Endometrial microvascular endothelial cells (primary cell): Measurements from ENCODE around the gene PIKFYVE. TPM values are rescaled to one million over a fixed set of nuclear protein-coding genes. Genes with fewer than 3 reads are reported as not detected.

ENCODE experiments used
- in situ Hi-C: cut with HindIII; loops from 2 replicates; pipeline ENCODE4 v1.10.0; 2017; ENCODE audit warnings: low sequenced_read_pairs, low pct_unique_long_range_greater_than_20kb; ENCODE audit errors: inconsistent ontology term
- total RNA-seq: library from RNA; depleted of rRNA; stranded (reverse); fragments of >200 nt; gene quantifications from one replicate; pipeline ENCODE4 v1.2.3, GENCODE V29; 2015; ENCODE audit errors: inconsistent ontology term

Gene PIKFYVE
- total RNA-seq, 1 donor from 2014 or later = 12.4 TPM

DNA sequence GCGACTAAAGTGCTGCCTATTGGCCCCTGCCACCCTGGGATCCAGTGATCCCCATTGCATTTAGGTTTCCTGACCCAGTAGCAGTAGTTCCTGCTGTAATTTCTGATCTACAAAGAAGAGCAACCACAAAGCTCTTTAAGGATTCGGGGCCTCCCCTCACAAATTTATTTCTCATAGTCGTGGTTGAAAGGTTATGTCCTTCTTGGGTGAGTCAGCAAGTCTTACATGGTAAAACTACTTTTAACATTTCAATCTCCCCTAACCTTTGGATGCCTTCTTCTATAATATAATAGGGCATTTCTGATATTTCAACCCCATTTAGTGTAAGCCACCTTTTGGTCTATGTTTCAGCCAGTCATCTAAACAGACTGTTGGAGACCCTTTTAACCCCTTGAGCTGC, 14.9 kb downstream of the PIKFYVE start:
- in situ Hi-C loops = no loop called here

DNA sequence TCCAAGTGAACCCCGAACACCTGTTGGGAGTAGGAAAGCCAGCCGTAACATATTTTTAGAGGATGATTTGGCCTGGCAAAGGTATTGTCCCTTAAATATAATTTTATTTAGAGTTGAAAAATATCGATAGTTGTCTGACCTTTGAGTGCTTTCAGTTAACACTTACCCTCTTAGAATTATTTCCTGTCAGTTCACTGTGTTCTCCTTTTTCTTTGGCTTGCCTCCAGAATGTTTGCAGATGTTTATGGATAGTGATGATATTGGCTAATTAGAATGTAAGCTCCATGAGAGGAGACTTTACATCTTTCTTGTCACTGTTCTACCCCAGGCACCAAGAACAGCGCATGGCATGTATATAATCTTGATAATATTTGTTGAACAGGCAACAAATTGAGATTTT, 19.8 kb downstream of the PIKFYVE start:
- in situ Hi-C loops = no loop called here

DNA sequence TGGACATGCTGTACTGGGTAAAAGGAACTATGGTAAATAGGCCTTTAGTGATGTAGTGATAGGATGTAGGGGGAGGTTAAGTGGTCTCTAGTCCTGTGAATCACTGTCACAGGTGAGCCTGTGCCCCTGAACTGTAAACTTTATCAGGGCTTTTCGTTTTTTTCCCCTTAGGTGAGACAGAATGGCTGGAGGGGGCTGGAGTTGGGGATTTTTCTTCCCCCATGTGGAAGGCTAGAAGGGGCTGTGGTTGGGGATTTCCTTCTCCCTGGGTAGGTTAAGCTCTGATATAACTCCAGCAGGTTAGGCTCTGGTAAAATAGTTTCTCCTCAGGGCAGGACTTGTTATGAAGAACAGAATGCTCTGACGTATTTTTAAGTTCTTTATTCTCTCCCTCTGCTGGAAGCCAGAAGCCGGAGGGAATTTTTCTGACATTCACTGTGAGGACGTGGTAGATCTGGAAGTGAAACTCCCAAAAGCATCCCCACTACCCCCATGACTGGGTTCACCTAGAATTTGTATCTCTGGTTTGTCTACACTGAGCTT, 28.5 kb downstream of the PIKFYVE start:
- in situ Hi-C loops = no loop called here

DNA sequence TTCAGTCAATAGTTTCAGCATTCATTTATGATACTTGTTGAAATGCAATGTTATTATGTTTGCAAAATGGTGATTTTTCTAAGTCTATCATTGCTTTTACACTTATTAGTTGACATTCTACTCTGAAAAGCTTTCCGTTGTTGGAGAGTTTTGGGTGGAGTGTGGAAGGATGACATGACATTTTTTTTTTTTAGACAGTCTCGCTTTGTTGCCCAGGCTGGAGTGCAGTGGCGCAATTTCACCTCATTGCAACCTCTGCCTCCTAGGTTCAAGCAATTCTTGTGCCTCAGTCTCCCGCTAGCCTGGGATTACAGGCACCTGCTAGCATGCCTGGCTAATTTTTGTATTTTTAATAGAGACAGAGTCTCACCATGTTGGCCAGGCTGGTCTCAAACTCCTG, 29.8 kb downstream of the PIKFYVE start:
- in situ Hi-C loops = no loop called here

DNA sequence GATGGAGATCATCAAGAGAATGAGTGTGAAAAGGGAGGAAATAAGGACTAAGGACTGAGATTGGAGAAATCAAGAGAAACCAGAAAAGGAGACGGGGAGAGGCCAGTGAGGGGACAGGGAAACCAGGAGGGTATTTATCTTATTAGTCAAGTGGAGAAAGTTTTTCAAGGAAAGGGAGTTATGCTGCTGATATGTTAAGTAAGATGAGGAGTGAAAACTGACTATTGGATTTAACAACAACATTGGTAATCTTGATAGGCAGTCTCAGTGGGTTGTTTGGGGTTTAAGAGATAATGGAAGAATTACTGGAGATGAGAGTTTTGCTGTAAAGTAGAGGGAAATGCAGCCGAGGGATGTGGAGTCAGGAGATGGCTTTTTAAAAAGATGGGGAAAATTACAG, 30.6 kb downstream of the PIKFYVE start:
- in situ Hi-C loops = no loop called here

DNA sequence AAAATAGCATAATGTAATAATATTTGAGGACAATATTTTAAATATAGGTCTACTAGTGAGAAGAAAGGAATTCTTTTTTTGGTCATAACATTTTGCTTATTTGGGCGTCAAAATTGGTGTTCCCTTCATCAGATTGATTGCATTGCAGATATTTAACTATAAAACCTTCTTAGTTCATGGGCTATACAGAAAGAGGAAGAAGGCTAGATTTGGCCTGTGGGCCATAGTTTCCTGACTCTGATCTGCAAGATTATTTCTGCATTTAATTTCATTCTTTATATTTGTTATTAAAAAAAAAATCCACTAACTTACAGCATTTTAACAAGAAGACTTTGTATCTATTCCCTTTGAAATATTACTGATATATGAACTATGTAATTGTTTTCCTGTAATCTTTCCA, 31.9 kb downstream of the PIKFYVE start:
- in situ Hi-C loops = no loop called here

DNA sequence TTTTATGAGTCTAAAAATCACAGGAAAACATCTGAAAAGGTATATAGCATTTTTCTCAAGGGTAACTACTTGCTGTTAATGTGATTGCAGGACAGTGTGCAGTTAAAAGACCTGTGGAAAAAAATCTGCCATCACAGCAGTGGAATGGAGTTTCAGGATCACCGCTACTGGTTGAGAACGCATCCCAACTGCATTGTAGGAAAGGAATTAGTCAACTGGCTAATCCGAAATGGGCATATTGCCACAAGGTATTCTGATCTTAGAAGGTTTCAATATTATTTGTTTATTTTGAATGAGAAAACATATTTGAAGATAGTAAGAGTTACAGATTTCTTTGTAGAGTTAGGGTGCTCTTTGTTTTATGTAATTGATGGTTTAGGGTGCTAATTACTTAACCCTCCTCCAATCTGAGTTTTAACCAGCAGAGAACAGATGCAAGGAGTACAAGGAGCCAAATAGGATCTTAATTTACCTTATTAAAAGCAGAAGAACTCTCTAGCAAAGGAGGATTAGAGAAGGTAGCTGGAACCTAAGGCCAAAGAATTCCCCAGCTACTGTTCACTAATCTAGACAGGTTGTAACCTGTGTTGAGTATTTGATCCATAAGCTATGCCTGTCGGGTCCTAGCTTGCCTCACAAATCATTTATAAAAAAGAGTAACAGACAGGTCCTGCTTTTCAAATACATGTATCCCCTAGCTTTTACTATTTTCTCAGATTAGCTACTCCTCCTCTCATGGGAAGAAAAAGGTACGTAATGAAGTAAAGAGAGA, 35.0 kb downstream of the PIKFYVE start:
- in situ Hi-C loops = no loop called here

DNA sequence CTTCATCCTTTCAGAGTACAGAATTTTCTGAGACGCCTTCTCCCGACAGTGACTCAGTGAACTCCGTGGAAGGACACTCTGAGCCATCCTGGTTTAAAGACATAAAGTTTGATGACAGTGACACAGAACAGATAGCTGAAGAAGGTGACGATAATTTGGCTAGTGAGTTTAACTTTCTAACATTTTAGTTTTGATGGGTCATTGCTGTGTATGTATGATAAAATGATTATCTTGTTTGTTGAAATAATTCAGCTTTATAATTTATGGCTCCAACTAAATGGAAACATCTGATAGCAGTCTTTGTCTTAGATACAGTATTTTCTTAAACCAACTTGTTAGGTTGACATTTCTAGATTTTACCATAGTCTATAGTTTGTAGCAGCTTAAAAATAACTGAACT, 38.1 kb downstream of the PIKFYVE start:
- in situ Hi-C loops = no loop called here

DNA sequence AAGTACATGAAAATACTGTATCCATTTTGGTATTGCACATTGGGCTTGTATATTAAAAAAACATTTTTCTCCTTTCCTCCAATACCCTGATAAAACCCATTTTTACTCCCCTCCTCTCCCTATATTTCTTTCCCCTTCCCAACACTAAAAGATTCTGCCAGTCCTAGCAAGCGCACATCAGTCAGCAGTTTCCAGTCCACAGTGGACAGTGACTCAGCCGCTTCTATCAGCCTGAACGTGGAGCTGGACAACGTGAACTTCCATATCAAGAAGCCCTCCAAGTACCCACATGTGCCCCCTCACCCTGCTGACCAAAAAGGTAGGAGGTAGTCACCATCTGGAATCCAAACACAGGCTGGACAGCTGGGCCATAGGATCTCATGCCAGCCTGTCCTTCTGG, 38.6 kb downstream of the PIKFYVE start:
- in situ Hi-C loops = no loop called here

DNA sequence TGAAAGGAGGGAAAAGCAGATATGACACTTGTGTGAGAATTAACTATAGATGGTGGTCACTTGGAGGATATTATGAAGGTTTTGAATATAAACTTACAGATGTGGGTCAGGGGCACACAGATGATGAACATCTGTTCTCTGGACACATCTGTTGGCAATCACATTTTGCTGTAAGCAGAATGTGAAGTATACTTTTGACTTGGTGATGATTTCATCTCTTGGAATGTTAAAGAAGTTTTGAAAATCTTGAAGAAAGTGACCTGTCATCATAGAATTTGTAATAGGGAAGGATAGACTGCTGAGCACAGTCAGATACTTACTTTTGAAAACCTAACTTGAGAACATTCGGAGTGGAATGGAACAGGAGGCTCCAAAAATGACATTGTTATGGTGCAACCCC, 40.2 kb downstream of the PIKFYVE start:
- in situ Hi-C loops = no loop called here

DNA sequence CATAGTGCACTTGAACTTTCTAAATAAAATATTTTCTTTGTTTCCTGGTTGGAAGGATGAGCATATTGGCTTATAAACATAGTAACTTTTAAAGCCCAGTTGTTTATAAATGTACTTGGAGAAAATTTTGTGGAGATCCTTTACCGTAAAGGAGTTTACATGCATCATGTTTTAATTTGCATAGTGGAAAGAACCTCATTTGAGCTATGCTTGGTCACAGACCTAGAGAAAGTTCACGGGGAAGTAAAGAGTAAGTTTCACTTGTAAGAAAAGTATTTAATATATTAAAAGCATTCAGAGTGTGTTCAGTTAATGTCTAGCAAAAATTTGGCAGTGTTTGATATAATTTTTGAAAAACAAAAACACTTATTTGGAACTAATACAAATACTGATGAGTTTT, 45.3 kb downstream of the PIKFYVE start:
- in situ Hi-C loops = no loop called here

DNA sequence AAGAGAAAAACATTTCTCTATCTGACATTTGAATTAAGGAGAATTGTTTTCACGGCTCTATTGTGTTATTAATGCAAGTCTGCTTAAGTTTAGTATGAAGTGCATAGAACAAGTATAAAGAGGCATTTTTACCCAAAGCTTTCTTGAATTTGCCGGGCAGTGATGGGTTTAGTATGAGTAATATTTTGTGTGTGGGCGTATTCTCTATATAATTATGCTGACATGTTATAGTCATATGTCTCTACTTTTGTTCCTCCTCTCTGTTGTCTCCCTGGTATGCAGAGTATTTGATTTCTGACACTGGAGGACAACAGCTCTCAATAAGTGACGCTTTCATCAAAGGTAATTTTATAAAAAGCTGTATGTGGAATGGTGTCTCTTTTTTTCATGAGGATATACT, 45.9 kb downstream of the PIKFYVE start:
- in situ Hi-C loops = no loop called here

DNA sequence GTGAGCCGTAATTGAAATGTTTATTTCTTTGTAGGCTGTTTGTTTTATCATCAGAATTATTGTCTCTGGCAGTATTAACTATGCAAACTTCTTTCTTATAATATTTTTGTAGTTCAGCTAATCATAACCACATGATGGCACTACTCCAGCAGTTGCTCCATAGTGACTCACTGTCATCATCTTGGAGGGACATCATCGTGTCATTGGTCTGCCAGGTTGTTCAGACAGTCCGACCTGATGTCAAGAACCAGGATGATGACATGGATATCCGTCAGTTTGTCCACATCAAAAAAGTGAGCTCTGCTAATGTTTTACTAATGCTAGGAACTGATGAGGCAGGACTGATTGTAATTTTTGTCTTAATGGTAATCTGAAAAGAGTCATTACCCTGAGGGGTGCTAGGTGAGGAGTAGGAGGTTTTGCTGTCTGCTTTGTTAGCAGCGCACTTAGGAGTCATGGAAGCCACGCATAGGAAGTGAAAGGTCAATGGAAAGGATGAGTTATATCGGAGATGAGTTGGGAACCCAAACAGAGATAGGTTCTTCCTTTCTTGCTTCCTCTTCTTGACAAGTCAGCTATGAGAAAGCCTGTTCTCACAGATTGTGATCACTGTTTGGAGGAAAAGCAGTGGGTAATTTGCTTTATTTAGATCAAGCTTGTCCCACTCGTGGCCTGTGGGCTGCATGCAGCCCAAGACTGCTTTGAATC, 49.2 kb downstream of the PIKFYVE start:
- in situ Hi-C loops = no loop called here

DNA sequence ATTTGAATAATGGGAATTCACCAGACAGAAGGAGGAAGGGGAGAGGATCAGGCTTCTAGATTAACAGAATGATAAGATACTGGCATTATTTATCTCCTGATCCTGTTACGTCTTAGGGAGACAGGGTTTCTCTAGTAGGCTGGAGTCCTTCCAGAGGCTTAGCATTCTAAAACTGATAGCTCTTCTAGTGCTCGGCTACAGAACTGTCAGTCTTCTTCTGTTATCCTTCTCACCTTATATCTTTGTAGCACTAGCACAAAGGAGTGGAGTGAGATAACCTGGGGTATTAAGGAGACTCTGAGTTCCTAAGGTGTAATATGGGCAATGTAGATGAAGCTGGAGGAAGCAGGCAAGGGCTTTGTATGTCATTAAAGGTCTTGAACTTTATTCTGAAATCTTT, 52.1 kb downstream of the PIKFYVE start:
- in situ Hi-C loops = no loop called here

DNA sequence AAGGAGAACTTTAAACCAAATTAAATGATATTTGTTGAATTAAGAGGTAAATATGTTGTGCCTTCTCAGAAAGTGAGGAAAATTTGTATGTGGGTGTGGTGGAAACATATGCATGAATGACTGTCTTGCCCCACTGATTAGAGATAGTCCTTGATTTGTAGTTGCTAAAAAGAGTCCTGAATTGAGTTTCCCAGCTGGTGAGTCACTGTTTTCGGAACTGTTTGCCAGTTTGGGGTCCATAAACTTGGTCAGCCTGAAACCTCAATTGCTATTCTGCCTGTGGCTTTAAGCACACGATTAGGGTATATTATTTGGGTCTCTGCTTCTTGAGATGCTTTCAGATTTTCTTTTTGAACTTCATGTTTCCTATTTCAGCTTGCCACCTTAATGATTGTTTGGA, 53.3 kb downstream of the PIKFYVE start:
- in situ Hi-C loops = no loop called here

DNA sequence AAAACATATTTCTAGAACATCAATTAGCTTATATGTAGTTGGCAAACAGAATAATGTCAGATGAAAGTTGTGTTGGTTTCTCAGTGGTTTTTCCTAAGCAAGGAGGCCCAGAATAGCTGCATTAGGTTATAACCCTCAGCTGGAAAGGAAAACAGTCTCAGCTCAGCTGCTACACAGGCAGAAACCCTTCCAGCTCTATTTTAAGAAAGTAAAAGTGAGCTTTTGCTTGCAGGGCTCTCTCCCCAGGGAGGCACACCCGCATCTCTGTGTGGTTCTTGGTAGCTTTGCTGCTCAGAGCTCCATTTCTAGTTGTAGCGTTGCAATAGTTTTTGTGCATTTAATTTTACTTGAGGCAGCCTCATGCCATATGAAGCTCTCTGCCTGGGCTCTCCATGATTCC, 54.6 kb downstream of the PIKFYVE start:
- in situ Hi-C loops = no loop called here

DNA sequence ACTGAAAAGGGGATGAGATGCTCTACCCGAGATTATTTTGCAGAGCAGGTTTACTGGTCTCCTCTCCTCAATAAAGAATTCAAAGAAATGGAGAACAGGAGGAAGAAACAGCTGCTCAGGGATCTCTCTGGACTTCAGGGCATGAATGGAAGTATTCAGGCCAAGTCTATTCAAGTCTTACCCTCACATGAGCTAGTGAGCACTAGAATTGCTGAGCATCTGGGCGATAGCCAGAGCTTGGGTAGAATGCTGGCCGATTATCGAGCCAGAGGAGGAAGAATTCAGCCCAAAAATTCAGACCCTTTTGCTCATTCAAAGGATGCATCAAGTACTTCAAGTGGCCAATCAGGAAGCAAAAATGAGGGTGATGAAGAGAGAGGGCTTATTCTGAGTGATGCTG, 60.0 kb downstream of the PIKFYVE start:
- in situ Hi-C loops = no loop called here

DNA sequence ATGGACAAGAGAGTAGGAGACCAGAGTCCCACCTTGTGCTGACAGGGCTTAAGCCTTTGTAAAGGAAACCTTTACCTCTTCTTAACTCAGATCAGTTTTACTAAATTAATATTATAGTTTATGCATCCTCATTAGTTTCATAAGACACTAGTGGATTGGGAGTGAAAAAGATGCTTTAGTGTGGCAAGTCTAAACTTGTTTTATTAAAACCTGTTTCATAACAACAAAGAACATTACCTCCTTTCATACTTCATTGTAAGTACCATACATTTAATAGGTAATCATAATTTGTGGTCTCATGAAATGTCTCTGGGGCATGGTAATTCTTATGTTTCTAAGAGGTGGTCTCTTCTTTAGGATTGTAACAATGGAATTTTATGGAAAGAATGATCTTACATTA, 63.4 kb downstream of the PIKFYVE start:
- in situ Hi-C loops = no loop called here

DNA sequence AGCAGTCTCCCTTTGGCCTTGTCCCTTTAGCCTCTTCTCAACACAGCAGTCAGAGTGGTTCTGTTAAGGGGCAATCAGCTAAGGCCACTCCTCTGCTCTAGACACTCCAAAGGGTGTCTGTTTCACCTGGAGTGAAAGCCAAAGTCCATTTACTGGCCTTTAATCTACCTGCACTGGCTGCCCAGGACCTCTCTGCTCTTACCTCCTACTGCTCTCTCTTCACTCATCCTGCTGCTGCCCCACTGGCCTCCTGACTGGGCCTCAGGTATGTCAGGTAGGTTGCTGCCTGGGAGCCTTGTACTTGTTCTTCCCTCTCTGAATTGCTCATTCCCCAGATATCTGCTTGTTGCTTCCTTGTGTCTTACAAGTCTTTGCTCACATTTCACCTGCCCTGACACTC, 68.2 kb downstream of the PIKFYVE start:
- in situ Hi-C loops = no loop called here

DNA sequence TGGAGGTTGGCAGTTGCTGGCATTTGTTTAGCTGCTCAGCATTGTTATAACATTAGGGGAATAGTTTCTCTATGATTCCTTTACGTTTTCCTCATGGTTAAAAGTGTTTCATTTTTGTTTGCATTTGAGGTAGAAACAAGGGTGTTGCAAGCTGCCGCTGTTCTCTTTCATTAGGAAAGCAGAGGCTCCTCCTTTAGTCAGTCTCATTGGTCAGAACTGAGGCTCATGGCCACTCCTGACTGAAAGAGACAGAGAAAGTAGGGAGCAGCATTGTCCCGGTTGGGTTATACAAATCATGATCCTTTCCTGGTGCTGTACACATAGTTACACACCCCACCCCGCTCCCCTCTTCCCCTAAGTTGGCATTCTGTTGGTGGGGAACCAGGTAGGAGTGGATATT, 80.7 kb downstream of the PIKFYVE start:
- in situ Hi-C loops = no loop called here
